Stimulated activated CD8-positive, alpha-beta memory T cell treated with anti-CD3 and anti-CD28 coated beads, Interleukin-15, amount 100 ng/mL, for 4 hours (primary cell): ENCODE data around the gene UGT3A1.
"Not testable (repeated sequence)": the region's sequence is repeated elsewhere in the genome, so short reads cannot be mapped to it uniquely, and the experiment has no call there.

Source experiments
- DNase-seq, 2 donors: peaks; one replicate each; pipeline ENCODE4 v3.0.0-alpha.2; 2020; ENCODE audit warnings: low read depth in 2 of 2

The UGT3A1 gene, protein sequence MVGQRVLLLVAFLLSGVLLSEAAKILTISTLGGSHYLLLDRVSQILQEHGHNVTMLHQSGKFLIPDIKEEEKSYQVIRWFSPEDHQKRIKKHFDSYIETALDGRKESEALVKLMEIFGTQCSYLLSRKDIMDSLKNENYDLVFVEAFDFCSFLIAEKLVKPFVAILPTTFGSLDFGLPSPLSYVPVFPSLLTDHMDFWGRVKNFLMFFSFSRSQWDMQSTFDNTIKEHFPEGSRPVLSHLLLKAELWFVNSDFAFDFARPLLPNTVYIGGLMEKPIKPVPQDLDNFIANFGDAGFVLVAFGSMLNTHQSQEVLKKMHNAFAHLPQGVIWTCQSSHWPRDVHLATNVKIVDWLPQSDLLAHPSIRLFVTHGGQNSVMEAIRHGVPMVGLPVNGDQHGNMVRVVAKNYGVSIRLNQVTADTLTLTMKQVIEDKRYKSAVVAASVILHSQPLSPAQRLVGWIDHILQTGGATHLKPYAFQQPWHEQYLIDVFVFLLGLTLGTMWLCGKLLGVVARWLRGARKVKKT

DNA sequence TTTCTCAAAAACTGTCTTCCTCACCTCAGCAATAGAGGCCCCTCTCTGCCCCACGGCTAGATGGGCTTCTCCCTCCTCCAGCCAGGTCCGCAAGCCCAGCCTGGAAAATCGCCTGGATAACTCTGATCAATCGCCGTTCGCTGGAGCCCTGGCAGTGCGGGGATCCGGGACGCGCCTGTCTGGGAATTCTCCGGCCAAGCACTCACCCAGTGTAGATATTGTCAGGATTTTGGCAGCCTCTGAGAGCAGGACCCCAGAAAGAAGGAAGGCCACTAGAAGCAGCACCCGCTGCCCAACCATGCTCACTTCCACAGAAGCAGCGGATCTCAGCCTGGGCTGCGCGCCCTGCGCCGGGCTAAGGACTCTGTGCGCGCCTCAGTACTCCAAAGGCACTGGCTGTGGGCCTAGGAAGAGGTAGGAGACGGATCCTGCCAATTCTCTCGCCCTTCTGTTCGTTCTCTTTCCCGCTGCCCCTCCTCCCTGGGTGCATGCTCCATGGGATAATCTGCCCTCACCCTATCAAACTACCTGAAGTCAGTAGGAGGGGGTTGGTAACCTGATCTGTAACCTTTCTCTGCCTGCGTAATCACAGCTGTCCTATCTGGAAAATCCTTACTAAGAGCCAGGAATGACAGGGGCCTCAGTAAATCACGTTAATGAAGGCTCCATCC, at the start of gene UGT3A1:
Gene UGT3A1 (minus strand): TSS at position 450 of the 671 bp plus-strand sequence. CDS start 150 bp downstream, at position 300.
- no peak for DNase-seq

DNA sequence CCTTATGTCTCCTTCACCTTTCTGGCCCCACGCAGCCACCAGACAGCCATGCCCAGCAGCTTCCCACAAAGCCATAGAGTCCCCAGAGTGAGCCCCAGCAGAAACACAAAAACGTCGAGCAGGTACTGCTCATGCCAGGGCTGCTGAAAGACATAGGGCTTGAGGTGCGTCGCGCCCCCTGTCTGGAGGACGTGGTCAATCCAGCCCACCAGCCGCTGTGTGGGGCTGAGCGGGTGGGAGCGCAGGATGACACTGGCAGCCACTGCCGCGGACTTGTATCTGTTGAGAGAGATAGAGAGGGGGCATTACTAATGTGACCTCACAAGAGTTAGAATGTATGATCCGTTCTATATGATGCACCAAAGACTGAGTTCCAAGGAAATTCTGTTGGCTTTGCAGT, 44.5 kb upstream of the UGT3A1 start:
- no peak for DNase-seq

DNA sequence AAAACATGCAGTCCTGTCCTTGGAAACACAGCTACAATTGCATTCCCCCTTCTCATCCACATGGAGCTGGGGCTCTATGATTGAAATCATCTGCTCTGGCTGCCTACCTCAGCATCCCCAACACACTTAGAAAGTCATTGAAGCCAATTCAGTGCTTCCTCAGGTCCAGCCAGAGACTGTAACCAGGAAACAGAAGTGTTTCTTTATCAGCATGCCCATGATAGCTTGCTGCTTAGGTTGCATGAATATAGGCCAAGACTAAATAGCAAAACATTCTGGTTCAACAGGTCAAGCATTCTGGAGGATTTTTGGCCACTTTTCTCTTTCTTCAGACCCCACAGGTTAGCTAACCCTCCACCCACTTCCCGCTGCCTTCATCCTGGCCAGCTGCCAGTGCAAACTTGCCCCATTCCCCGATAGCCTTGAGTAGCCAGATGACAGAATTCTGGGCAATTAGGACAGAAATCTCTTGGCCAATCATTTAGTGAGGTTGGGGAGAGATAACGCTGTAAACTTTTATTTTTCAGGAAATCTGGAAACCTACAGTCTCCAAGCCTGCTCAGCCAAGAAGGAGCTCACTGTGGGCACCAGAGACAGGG, 43.4 kb upstream of the UGT3A1 start:
- not testable (repeated sequence) for DNase-seq

DNA sequence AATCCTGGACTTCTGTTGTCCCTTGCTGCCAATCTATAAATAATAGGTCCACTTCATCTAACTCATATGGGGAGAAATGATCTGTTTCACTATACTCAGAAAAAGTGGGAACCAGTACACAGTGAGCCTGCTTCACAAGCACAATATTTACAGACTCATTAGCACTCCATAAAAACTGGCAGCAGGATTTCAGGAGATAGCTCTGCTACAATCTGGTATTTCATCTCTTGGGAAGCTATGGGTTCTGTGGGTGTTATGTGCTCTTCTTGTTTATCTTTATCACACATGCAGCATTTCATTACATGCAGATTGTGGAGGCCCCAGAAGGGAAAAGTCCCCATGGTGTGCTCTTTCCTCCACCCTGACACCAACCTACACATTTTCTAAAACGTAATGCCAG, 42.3 kb upstream of the UGT3A1 start:
- no peak for DNase-seq

DNA sequence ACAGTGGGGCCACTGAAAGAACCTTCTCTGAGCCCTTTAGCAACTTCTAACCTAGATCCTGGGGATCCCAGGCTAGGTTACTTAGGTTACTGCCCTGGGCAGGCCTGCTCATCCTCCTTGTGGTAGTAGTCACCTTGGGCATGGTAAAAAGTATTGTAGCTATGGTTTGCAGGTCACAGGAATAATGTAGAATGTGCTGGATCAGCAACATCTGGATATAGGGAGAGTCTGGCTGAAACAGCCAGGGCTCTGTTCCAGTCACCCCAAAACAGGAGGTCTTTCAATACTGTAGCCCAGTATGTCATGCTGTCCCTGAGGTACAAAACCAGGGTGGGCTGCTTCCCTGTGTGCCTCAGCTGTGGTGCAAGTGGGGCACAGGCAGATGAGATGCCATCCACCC, 41.9 kb upstream of the UGT3A1 start:
- DNase-seq, result no peak

DNA sequence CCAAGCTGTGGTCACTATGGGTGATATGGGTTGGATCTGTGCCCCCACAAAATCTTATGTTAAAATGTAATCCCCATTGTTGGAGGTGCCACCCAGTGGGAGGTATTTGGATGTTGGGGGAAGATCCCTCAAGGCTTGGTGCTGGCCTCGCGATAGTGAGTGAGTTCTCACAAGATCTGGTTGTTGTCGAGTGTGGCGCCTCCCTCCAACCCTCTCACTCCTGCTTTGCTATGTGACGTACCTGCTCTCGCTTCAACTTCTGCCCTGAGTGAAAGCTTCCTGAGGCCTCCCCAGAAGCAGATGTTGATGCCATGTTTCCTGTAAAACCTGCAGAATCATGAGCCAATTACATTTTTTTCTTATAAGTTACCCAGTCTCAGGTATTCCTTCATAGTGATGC, 40.0 kb upstream of the UGT3A1 start:
- no peak for DNase-seq

DNA sequence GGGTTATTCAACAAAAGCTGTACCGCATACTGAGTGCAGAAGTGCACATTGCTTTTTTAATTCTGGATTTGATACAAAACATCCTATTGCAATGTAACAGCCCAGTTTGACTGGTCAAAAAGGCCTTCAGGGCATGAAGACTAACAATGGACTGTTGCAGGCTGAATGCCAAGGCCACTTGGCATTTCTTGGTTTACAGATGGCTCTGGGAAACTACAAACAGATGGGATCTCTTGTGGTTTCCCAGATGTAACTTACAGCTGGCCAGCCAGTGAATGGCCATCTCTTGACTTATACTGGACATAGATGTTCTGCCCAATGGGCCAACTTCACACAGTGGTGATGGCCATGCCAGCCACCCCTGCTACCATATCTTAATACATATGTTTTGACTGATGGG, 38.7 kb upstream of the UGT3A1 start:
- no peak for DNase-seq

DNA sequence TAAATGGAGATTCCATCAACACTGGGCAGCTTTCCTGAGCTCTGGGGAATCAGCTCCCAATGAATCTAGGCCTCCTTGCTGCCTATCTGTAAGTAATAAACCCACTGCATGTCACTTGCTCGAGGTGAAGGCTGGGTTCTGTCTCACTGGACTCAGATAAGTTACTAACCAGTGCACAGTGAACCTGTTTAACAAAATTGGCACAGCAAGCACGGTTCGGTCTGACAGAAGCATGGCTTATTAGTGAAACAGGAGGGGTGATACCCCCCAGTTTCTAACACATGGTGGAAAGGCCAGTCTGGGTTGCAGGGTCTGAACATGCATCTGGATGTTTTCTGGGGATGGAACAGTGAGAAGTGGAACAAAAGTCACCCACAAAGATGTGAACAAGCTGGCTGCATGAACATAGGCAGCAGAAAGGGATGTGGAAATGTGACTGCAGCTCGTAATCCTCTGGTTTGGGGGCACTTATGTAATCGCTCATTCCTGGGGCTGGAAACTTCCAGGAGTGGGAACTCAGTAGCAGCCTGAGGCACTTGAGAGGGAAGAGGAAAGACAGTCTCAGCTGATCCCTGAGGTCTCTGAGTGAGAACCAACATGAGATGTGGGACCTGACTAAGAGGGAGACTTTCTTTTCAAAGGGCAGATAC, 37.8 kb upstream of the UGT3A1 start:
- no peak for DNase-seq

DNA sequence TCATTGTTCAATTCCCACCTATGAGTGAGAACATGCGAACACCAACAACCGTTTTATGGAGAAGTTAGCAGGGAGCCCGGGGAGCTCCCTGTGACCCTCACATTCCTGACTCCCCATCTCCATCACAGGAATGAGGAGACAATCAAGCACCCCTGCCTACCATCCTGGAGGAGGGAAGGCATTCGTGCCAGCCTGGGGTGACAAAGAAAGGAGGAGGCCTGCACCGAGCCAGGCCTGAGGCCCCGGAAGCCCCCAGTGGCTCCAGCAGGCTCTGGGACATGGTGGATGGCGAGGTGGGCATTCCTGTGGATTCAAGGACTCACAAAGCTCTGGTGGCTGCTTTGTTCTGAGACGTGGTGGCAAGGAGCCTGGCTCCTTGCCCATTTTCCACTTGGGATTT, 36.5 kb upstream of the UGT3A1 start:
- DNase-seq, result no peak

DNA sequence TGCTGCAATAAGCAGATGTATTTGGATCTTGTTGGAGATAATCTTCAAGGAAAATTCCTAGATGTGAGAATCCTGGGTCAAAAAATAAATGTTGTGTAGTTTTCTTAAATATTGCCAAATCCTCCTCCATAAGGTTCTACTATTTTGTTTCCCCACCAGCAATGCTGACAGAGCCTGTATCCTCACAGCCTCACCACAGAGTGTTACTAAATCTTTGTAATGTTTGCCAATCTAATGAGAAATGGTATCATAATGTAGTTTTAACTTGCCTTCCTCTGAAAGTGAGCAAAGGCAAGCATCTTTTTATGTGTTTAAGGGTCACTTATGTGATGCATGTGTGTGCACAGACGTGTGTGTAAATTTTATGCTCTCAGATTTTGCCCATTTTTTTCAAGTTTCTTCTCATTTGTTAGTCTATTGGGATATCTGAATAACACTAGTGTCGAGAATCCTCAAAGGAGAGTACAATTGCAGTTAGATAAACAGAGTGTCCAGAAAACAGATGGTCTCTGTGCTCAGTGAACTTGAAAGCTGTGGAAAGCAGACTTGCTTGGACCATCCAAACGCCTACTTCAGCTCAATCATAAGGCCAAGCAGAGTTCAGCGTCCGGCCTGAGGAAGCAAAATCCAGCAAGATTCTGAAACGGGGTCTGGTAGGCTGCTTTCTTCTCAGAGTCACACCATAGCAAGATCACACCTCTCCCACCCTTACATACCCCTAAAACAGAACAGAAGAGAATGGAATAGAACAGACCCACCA, 35.7 kb upstream of the UGT3A1 start:
- no peak for DNase-seq

DNA sequence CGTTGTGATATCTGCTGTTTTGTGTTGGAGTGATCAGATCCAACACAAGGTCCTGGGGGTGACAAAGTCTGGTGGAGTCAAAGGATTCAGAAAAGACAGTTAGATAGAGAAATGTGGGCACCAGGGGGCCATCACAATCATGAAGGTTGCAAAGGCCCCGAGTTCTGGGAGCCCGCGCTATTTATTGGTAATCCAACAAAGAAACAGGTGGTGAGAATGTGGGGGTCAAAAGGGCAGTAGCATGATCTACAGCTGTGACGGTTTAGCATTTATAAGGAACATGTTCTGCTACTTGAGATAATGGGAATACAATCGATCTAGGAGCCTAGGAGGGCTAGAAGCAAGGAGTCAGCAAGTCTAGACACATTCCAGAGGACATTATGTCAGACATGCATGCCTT, 31.1 kb upstream of the UGT3A1 start:
- DNase-seq, result not testable (repeated sequence)

DNA sequence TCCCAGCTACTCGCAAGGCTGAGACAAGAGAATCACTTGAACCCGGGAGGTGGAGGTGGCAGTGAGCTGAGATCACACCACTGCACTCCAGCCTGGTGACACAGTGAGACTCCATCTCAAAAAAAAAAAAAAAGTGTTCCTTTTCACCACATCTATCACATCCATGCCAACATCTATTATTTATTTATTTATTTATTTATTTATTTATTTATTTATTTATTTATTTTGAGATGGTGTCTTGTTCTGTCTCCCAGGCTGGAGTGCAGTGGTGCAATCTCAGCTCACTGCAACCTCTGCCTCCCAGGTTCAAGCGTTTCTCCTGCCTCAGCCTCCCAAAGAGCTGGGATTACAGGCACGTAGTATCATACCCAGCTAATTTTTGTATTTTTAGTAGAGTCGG, 28.4 kb upstream of the UGT3A1 start:
- DNase-seq, result not testable (repeated sequence)

DNA sequence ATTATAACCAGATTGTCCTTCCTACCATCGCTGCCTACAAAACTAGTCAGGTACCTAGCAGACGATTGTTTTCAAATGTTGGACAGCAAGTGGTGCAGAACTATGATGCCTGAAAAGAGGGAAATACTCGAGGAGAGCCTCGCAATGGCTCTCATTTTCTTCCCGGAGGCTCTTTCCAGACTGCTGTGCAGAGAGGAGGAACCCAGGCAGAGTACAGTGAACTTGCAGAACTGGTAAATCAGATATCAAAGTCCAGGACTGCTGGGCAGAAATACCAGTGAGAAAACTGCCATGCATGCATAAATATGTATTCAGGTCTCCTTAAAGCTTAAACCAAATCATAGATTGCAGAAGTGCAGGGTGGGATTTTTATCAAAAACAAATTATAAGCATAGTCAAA, 26.4 kb upstream of the UGT3A1 start:
- DNase-seq, result no peak

DNA sequence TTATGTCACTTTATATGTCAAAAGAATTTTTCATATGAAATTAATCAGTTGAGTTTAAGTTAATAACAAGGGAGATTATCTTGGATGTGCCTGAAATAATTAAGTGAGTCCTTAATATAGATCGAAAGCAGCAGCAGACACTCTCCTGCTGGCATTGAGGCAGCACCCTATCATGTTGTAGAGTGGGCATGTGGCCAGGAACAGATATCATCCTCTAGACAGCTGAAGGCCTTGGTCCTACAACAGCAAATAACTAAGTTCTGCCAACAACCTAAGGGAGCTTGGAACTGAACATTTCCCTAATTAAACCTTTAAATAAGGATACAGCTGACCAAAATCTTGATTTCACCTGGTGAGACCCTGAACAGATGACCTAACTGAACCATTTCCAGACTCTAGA, 25.8 kb upstream of the UGT3A1 start:
- no peak for DNase-seq

DNA sequence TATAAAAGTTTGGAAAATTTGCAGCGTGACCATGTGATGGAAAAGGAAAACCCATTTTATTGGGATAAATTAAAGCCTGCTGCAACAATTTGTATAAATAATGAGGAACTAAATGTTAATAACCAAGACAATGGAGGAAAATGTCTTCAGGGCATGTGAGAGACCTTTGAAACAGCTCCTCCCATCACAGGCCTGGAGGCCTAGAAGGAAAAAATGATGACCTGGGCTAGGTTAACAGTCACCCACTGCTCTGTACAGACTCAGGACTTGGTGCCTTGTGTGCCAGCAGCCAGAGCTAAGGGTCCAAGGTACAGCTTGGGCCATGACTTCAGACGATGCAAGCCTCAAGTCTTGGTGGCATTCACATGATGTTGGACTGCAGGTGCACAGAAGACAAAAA, 22.0 kb upstream of the UGT3A1 start:
- DNase-seq, result no peak

DNA sequence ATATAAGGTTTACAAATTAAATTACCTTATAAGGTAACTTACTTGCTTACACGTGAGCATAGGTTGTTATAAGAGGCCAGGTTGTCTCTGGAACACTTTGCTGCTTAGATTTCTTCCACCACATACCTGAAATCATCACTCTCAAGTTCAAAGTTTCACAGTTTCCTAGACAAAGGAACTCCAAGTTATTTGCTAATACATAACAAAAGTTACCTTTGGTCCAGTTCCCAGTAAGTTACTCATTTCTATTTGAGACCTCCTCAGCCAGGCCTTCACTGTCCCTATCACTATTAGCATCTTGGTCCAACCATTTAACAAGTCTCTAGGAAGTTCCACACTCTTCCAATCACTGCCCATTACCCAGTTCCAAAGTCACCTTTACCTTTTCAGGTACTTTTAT, 18.5 kb upstream of the UGT3A1 start:
- no peak for DNase-seq

DNA sequence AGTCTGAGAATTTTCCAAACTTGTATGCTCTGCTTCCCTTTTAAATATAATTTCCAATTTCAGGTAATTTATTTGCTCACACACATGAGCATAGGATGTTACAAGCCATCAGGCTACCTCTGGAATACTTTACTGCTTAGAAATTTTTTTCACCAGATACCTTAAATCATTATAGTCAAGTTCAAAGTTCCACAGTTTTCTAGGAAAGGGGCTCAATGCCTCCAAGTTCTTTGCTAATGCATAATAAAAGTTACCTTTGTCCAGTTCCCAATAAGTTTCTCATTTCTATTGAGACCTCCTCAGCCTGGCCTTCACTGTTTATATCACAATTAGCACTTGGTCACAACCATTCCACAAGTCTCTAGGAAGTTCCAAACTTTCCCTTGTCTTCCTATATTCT, 16.2 kb upstream of the UGT3A1 start:
- DNase-seq, result no peak

DNA sequence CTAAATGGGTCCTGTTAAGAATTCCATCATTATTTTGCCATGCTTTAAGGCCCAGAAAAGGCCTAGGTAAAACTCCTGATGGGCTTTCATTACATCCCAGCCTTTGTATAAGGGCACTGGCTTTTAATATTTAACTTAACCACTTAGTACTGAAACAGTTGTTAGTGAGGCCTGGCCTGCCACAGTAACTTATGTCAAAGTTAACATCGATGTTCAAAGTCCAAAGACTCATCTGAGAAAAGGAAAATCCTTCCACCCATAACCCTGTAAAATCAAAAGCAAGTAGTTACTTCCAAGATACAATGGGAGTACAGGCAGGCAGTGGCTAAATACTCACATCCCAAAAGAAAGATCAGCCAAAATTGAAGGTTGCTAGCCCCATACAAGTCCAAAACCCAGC, 15.0 kb upstream of the UGT3A1 start:
- DNase-seq, result no peak

DNA sequence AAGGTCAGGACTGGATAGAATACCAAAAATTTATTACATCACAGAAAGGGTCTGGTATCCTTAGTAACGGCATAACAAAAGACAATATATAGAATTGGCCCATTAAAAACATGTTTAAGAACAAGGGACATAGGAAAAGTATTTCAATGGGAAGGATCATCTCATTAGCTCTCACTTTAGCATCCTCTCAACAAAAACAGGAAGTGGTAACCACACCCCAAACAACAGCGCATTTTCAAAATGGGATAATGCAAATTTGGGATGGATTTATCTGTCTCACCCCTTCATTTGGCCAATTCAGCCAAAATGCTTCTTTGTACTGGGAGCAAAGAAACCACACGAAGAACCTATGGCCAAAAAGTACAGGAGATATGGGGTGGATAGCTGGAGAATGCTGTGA, 9.8 kb upstream of the UGT3A1 start:
- no peak for DNase-seq

DNA sequence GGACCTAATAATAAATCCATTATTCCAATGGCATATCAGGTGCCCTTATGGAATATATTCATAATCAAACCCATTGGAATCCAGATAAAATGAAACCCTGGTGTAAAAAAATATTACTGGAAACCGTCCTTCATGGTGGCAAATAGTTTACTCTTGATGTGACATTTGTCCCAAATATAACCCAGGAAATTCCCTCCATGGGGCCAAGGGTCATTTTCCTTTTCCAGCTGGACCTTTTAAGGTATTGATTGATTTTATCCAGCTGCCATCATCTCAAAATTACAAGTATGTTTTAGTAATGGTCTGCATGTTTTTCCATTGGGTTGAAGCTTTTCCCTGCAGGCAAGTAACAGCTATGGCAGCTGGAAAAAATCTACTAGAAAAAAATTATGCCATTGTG, 8.4 kb upstream of the UGT3A1 start:
- DNase-seq, result no peak

DNA sequence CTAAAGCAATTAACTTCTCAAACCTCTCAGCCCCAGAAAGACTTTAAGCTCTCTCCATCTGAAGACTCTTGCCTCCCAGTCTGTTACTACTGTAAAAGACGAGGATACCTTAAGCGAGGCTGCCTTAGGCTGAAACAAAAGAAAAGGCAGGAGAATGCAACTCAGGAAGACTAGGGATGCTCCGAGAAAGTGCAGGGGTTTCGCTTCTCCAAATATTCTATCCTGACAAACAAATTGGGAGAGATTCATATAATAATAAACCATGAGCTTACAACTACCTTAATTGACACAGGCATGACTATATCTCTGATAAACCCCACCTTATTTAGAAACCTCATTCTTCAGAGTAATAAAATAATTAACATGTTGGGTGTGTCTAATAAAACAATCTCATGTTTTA, 4.9 kb upstream of the UGT3A1 start:
- DNase-seq, result no peak

DNA sequence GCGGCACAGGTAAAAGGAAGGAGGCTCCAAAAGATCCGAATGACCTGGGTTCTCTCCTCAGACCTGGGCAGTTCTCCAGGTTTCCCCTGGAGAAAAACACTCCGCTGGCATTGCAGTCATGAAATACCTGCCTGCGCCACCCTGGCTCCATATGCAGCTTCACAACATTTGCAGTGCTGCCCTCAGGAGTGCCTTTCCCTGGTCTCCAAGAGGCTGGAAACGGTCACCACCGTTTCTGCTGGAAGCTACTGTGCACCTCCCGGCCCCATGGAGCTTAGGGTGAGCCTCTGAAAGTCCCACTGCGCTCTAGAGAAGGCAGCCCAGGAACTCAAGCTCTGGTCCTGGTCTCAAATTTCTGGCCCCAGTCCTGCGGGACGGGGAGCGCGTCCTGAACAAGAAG, 670 bp downstream of the UGT3A1 start:
- DNase-seq, result no peak
